HG02840 (cell line): Measurements from ENCODE around the gene RIPK4.

Source experiments
- ATAC-seq: cut with Tn5 transposase; IDR thresholded peaks from one replicate; pipeline ENCODE4 v1.9.1; 2021; ENCODE audit warnings: mild to moderate bottlenecking, moderate library complexity, moderate number of reproducible peaks; ENCODE audit not compliant: unreplicated experiment, low FRiP score

The RIPK4 gene

GRCh38 chr21:41766883-41767605, at the start of gene RIPK4:
Gene RIPK4 (minus strand): TSS chr21:41767052. CDS start chr21:41767041, 11 bp downstream.
- ATAC-seq = no peak

- ATAC-seq = no peak
Measured at GRCh38 chr21:41815652-41816582, 49.1 kb upstream of the RIPK4 start.

- ATAC-seq = no peak
Measured at GRCh38 chr21:41813226-41813625, 46.4 kb upstream of the RIPK4 start.

- no peak for ATAC-seq
Measured at GRCh38 chr21:41812679-41813078, 45.8 kb upstream of the RIPK4 start.

GRCh38 chr21:41810597-41810932, 43.7 kb upstream of the RIPK4 start:
- no peak for ATAC-seq

GRCh38 chr21:41809891-41810596, 43.2 kb upstream of the RIPK4 start:
- no peak for ATAC-seq

GRCh38 chr21:41808846-41809245, 42.0 kb upstream of the RIPK4 start:
- ATAC-seq = no peak

- no peak for ATAC-seq
Measured at GRCh38 chr21:41808094-41808493, 41.2 kb upstream of the RIPK4 start.

- ATAC-seq = no peak
Measured at GRCh38 chr21:41806773-41807172, 39.9 kb upstream of the RIPK4 start.

- ATAC-seq = no peak
Measured at GRCh38 chr21:41805643-41806042, 38.8 kb upstream of the RIPK4 start.

- ATAC-seq = no peak
Measured at GRCh38 chr21:41805038-41805437, 38.2 kb upstream of the RIPK4 start.

GRCh38 chr21:41804381-41804780, 37.5 kb upstream of the RIPK4 start:
- no peak for ATAC-seq

- no peak for ATAC-seq
Measured at GRCh38 chr21:41803316-41803715, 36.5 kb upstream of the RIPK4 start.

GRCh38 chr21:41802684-41803083, 35.8 kb upstream of the RIPK4 start:
- ATAC-seq = no peak

- ATAC-seq = no peak
Measured at GRCh38 chr21:41802198-41802584, 35.3 kb upstream of the RIPK4 start.

GRCh38 chr21:41801321-41802197, 34.7 kb upstream of the RIPK4 start:
- ATAC-seq = no peak

GRCh38 chr21:41800425-41801320, 33.8 kb upstream of the RIPK4 start:
- ATAC-seq = no peak

GRCh38 chr21:41799763-41800162, 32.9 kb upstream of the RIPK4 start:
- ATAC-seq = no peak

- no peak for ATAC-seq
Measured at GRCh38 chr21:41798326-41798725, 31.5 kb upstream of the RIPK4 start.
